ENCODE data around the gene PRKCB. TPM values are rescaled to one million over a fixed set of nuclear protein-coding genes. Genes with fewer than 3 reads are reported as not detected.
A peak's percentile ranks its signal among the peaks of the same experiment; 100 is the strongest.

Gene PRKCB
- polyA plus RNA-seq, 3 donors = 57.4 to 87.4 (median 75.5) TPM

- Histone ChIP-seq H3K4me2 (replicated peaks; ENCODE audit: extremely low read depth, low read length, poor library complexity, severe bottlenecking) (no peak overlapping the region), H3K79me2 (ENCODE audit: insufficient read depth, low read length) (no peaks in the 10 kb centered on the region), H3K27me3 (ENCODE audit: control insufficient read depth in 2 of 2, insufficient read depth in 2 of 2, low read length in 2 of 2) (no peaks in the 10 kb centered on the region), H3K4me3 (replicated peaks in 1 of 3; ENCODE audit: low read depth in 2 of 3, low read length in 3 of 3) (no peak overlapping the region), H3K4me1 (ENCODE audit: control insufficient read depth in 1 of 2, insufficient read depth in 2 of 2, low read length in 2 of 2) (no peaks in the 10 kb centered on the region), H3K27ac (ENCODE audit: low read depth in 1 of 2, low read length in 2 of 2) (no peak overlapping the region), H3K9me3 (replicated peaks in 1 of 2; ENCODE audit: control insufficient read depth in 1 of 2, insufficient read depth in 1 of 2, low read length in 2 of 2) (no peaks in the 10 kb centered on the region), H2AFZ (ENCODE audit: insufficient read depth, low read depth, low read length, poor library complexity, severe bottlenecking) (no peak overlapping the region), H4K20me1 (ENCODE audit: insufficient read depth, low read length) (peaks cover 52% of the 10 kb centered on the region), H3K9ac (ENCODE audit: insufficient read depth, low read length, poor library complexity, severe bottlenecking) (no peak overlapping the region), H3K36me3 (replicated peaks in 1 of 2; ENCODE audit: control insufficient read depth in 1 of 2, insufficient read depth in 2 of 2, low read length in 2 of 2) (peaks cover 47 to 100% of the 10 kb centered on the region in 2 donors)
- Mint-ChIP-seq H3K36me3 (peaks cover 76 to 94% of the 10 kb centered on the region in 2 donors), H3K9me3 (peaks cover 0 to 3% (median 0%) of the 10 kb centered on the region in 7 donors), H3K27me3 (ENCODE audit: low read depth in 3 of 3) (peaks cover 0 to 2% (median 1%) of the 10 kb centered on the region in 3 donors), H3K4me3 (no peak overlapping the region), H3K27ac (no peak overlapping the region), H3K4me1 (no peaks in the 10 kb centered on the region)
- WGBS (ENCODE audit: insufficient coverage) = 79% methylated on average over 8 of the region's 8 CpGs
- TF ChIP-seq CTCF (IDR thresholded peaks at IDR 0.05) = no peak
- DNase-seq = no peak
- intact Hi-C loops (cut with micrococcal nuclease) = no loop called here
Measured at GRCh38 chr16:24117680-24118079, 281.9 kb downstream of the PRKCB start.

- Histone ChIP-seq H3K9me3 (replicated peaks in 1 of 2; ENCODE audit: control insufficient read depth in 1 of 2, insufficient read depth in 1 of 2, low read length in 2 of 2) (no peaks in the 10 kb centered on the region), H3K4me1 (ENCODE audit: control insufficient read depth in 1 of 2, insufficient read depth in 2 of 2, low read length in 2 of 2) (no peaks in the 10 kb centered on the region), H3K36me3 (replicated peaks in 1 of 2; ENCODE audit: control insufficient read depth in 1 of 2, insufficient read depth in 2 of 2, low read length in 2 of 2) (peaks cover 50 to 100% of the 10 kb centered on the region in 2 donors), H3K79me2 (ENCODE audit: insufficient read depth, low read length) (no peaks in the 10 kb centered on the region), H3K9ac (ENCODE audit: insufficient read depth, low read length, poor library complexity, severe bottlenecking) (no peak overlapping the region), H3K4me3 (replicated peaks in 1 of 3; ENCODE audit: low read depth in 2 of 3, low read length in 3 of 3) (no peak overlapping the region), H3K27me3 (ENCODE audit: control insufficient read depth in 2 of 2, insufficient read depth in 2 of 2, low read length in 2 of 2) (no peaks in the 10 kb centered on the region), H2AFZ (ENCODE audit: insufficient read depth, low read depth, low read length, poor library complexity, severe bottlenecking) (no peak overlapping the region), H3K27ac (ENCODE audit: low read depth in 1 of 2, low read length in 2 of 2) (no peak overlapping the region), H4K20me1 (ENCODE audit: insufficient read depth, low read length) (peaks cover 55% of the 10 kb centered on the region), H3K4me2 (replicated peaks; ENCODE audit: extremely low read depth, low read length, poor library complexity, severe bottlenecking) (no peak overlapping the region)
- Mint-ChIP-seq H3K9me3 (peaks cover 0 to 3% (median 0%) of the 10 kb centered on the region in 7 donors), H3K27ac (peak overlapping the region in 1 of 7 donors; percentile 72), H3K4me3 (no peak overlapping the region), H3K27me3 (ENCODE audit: low read depth in 3 of 3) (peaks cover 0 to 2% (median 0%) of the 10 kb centered on the region in 3 donors), H3K36me3 (peaks cover 76 to 94% of the 10 kb centered on the region in 2 donors), H3K4me1 (no peaks in the 10 kb centered on the region)
- TF ChIP-seq CTCF (IDR thresholded peaks at IDR 0.05) = no peak
- intact Hi-C loops (cut with micrococcal nuclease) = no loop called here
- DNase-seq = no peak
- 100% methylated on average over 3 of the region's 7 CpGs for WGBS (ENCODE audit: insufficient coverage)
Measured at GRCh38 chr16:24118126-24118821, 282.5 kb downstream of the PRKCB start.

Data from CD14-positive monocyte (primary cell).